Chondrocyte (in vitro differentiated cells): ENCODE results near the gene CD82. TPM values are rescaled to one million over a fixed set of nuclear protein-coding genes. Genes with fewer than 3 reads are reported as not detected.

Experiments
- DNase-seq: peaks from one replicate; pipeline ENCODE4 v3.0.0; 2021; ENCODE audit warnings: mixed read lengths, low spot score
- H3K27ac Mint-ChIP-seq: one replicate; pipeline ENCODE4 v1.8.0; 2021; ENCODE audit warnings: mild to moderate bottlenecking, moderate library complexity, mixed read lengths; ENCODE audit not compliant: unreplicated experiment
- H3K27me3 Mint-ChIP-seq: 2 replicates; pipeline ENCODE4 v1.8.0; 2021; ENCODE audit warnings: low read depth, mixed read lengths
- H3K36me3 Mint-ChIP-seq: 2 replicates; pipeline ENCODE4 v1.8.0; 2021; ENCODE audit warnings: low read depth, mixed read lengths
- H3K4me1 Mint-ChIP-seq: 2 replicates; pipeline ENCODE4 v1.8.0; 2021; ENCODE audit warnings: low read depth, mild to moderate bottlenecking, mixed read lengths
- H3K4me3 Mint-ChIP-seq: one replicate; pipeline ENCODE4 v1.8.0; 2021; ENCODE audit warnings: mild to moderate bottlenecking, moderate library complexity, mixed read lengths; ENCODE audit not compliant: unreplicated experiment
- H3K9me3 Mint-ChIP-seq: 2 replicates; pipeline ENCODE4 v1.8.0; 2021; ENCODE audit warnings: low read depth, mixed read lengths
- total RNA-seq: library from RNA; stranded (reverse); gene quantifications from 3 replicates; pipeline ENCODE4 v1.2.1, GENCODE V29; 2021
- TF ChIP-seq, protein P1 (sequence below): fragments of 200-600 bp; sonication (generic); IDR thresholded peaks from 2 replicates; pipeline ENCODE4 v1.5.0; 2021; ENCODE audit warnings: antibody characterized with exemption, mild to moderate bottlenecking, moderate library complexity

CD82 gene
- total RNA-seq, 1 donor from 2014 or later, result 14.4 TPM

DNA sequence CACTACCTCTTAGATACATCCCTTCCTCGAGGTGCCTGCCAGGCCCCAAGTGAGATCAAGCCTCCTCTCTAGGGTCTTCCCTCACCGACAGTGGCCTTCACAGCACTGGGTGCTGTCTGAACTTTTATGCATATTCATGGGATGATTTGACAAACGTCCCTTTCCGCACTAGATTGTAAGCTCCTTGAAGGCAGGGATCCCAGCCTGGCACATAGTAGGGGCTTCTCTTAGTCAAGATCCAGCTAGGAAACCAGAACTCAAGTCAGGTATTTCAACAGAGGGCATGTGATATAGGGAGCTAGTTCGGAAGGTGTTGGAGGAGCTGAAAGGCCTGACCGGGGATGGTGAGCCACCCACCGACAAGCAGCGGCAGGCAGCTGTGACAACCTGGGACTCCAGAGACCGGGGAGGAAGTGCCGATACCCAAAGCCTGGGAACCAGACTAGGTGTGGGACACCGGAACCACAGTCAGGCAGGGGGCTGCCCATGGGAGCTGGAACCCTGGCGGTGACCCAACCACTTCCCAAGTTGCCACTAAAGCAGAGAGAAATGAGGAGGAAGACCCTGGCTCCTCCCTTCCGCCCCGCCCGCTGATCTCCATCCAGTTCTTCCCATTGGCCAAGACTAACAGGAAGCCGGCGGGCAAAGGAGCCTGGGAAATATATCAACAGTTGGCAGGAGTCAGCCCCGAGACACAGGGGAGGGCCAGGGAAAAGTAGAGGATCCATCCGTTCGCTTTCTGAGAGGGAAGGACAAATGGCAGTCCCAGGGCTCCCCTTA lies 39.8 kb upstream of the CD82 start:
- DNase-seq, result no peak
- no peaks in the 10 kb centered on the region for H3K36me3 Mint-ChIP-seq
- H3K27me3 Mint-ChIP-seq, result peaks cover 5% of the 10 kb centered on the region
- peaks cover 15% of the 10 kb centered on the region for H3K4me1 Mint-ChIP-seq
- no peak overlapping the region for H3K4me3 Mint-ChIP-seq
- H3K9me3 Mint-ChIP-seq, result no peaks in the 10 kb centered on the region
- TF ChIP-seq, protein P1, sequence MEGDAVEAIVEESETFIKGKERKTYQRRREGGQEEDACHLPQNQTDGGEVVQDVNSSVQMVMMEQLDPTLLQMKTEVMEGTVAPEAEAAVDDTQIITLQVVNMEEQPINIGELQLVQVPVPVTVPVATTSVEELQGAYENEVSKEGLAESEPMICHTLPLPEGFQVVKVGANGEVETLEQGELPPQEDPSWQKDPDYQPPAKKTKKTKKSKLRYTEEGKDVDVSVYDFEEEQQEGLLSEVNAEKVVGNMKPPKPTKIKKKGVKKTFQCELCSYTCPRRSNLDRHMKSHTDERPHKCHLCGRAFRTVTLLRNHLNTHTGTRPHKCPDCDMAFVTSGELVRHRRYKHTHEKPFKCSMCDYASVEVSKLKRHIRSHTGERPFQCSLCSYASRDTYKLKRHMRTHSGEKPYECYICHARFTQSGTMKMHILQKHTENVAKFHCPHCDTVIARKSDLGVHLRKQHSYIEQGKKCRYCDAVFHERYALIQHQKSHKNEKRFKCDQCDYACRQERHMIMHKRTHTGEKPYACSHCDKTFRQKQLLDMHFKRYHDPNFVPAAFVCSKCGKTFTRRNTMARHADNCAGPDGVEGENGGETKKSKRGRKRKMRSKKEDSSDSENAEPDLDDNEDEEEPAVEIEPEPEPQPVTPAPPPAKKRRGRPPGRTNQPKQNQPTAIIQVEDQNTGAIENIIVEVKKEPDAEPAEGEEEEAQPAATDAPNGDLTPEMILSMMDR, result no peak
- H3K27ac Mint-ChIP-seq, result no peak overlapping the region

DNA sequence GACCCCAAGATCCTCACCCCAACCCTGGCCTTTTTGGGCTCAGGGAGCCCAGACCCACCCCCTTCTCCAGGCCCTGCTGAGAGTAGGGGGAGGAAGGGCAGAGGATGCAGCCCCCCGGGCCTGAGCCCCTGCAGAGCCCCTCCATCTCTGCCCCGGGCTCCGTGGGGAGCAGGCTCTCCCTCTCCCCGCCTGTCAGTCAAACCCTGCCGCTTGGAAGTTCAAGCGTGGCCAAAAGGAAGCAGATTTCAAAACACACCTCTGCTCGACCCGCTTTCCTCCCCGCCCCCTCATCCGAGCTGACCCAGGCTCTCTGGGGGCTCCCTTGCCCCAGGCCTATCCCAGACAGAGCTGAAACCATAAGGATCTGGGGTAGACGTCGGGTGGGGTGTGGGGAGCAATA lies 39.0 kb upstream of the CD82 start:
- Mint-ChIP-seq H3K27me3 (peaks cover 5% of the 10 kb centered on the region), H3K27ac (no peak overlapping the region), H3K36me3 (no peaks in the 10 kb centered on the region), H3K9me3 (no peaks in the 10 kb centered on the region), H3K4me3 (no peak overlapping the region), H3K4me1 (peaks cover 17% of the 10 kb centered on the region)
- TF ChIP-seq, protein P1, result no peak
- no peak for DNase-seq

DNA sequence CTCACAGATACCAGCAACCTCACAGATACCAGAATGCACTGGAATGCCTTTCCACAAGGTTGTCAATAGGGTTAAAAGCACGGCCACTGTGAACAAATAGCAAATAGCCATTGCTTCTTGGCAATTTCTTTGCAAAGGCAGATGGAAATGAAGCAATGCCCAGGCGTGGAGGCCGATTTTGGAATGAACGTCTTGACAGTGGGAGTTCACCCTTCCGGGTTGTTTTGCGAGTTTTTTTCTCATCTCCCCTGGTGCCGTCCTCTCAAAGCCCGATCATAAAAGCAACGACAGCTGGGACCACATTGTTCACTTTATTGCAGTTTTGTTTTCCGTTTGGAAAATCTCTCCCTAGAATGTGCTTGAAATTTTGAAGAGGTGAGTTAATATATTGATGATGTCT lies 38.0 kb upstream of the CD82 start:
- Mint-ChIP-seq H3K4me1 (peaks cover 17% of the 10 kb centered on the region), H3K9me3 (no peaks in the 10 kb centered on the region), H3K4me3 (no peak overlapping the region), H3K27me3 (peaks cover 5% of the 10 kb centered on the region), H3K36me3 (no peaks in the 10 kb centered on the region), H3K27ac (no peak overlapping the region)
- TF ChIP-seq, protein P1, result no peak
- no peak for DNase-seq

DNA sequence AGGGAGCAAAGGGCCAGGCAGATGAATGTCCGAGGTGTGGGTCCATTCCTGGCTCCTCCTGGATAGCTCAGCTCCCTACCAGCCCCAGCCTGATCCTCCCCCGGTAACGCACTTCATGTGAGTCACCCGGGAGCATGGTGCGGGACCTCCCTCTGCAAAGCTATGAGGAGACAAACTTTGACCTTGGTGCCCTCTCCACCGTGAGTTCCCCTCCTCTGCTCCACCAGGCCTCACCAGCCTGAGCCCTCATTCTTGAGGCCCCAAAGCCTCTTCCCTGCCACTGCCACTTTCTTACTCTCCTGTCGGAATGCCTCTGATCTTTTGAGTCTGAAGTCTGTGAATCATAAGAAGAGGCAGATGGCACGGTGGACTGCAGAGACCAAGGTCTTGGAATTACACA lies 37.4 kb upstream of the CD82 start:
- Mint-ChIP-seq H3K27me3 (peaks cover 5% of the 10 kb centered on the region), H3K36me3 (no peaks in the 10 kb centered on the region), H3K4me3 (no peak overlapping the region), H3K9me3 (no peaks in the 10 kb centered on the region), H3K4me1 (peaks cover 17% of the 10 kb centered on the region), H3K27ac (no peak overlapping the region)
- no peak for DNase-seq
- TF ChIP-seq, protein P1, result no peak

DNA sequence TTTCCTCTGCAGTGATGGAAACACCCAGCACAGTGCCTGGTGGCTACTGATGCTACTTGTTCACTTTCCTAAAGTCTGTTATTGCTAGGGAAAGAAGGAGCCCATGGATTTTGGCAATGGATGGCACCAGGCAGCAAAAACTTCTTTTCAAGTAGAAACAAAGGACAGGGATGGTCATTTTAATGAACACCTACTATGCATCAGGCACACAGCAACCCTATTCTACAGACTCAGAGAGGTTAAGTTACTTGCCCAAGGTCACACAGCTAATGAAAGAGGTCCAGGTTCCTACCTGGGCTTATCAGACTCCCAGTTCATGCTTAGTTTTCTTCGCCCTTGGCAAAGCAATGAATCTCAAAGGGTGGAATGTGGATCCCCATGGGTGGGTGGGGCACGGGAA lies 36.9 kb upstream of the CD82 start:
- DNase-seq, result no peak
- Mint-ChIP-seq H3K36me3 (no peaks in the 10 kb centered on the region), H3K4me3 (no peak overlapping the region), H3K27ac (no peak overlapping the region), H3K9me3 (no peaks in the 10 kb centered on the region), H3K4me1 (peaks cover 17% of the 10 kb centered on the region), H3K27me3 (peaks cover 5% of the 10 kb centered on the region)
- TF ChIP-seq, protein P1, result no peak
